B cell (primary cell): ENCODE results near the gene PAM. TPM values are rescaled to one million over a fixed set of nuclear protein-coding genes. Genes with fewer than 3 reads are reported as not detected.

Source experiments
- ATAC-seq: fragments of 200-7000 bp; cut with Tn5 transposase; one replicate; pipeline ENCODE4 v1.10.0; 2021; ENCODE audit warnings: low read depth, mild to moderate bottlenecking, moderate number of reproducible peaks, moderate library complexity
- CTCF ChIA-PET: fragments of 350-600 bp; sonication (Branson Sonifier 250); formaldehyde crosslinking; loops from one replicate; lab custom pipeline; 2021; ENCODE audit warnings: antibody characterized with exemption, inconsistent platforms; lab: Charles Lee
- POLR2A ChIA-PET: fragments of 350-600 bp; sonication (Branson Sonifier 250); formaldehyde crosslinking; loops from one replicate; lab custom pipeline; 2021; ENCODE audit warnings: antibody characterized with exemption; lab: Charles Lee
- DNase-seq: peaks from one replicate; pipeline ENCODE4 v3.0.0; 2013
- H2AFZ ChIP-seq: 2 replicates; pipeline ENCODE4 v1.6.1; 2012; ENCODE audit warnings: mild to moderate bottlenecking, low read depth, low read length; ENCODE audit not compliant: insufficient read depth, poor library complexity, severe bottlenecking
- H3K27ac ChIP-seq, 2 donors: 1 replicate in 1 of 2; 2 replicates in 1 of 2; pipeline ENCODE4 v1.5.1; 2012 to 2013; ENCODE audit warnings: low read length in 2 of 2, mild to moderate bottlenecking in 2 of 2, moderate library complexity in 1 of 2
- H3K27me3 ChIP-seq, 4 experiments: fragments of 200-600 bp in 1 of 4; sonication (generic) in 1 of 4; replicated peaks in 1 of 4; 1 replicate in 2 of 4; 2 replicates in 2 of 4; pipeline versions ENCODE4 v1.6.1 to v1.7.0; 2013 to 2016; ENCODE audit warnings: low read length in 3 of 4, mild to moderate bottlenecking in 2 of 4, mixed read lengths in 1 of 4, moderate library complexity in 1 of 4; ENCODE audit not compliant: insufficient read depth in 4 of 4, control insufficient read depth in 3 of 4; ENCODE audit errors: control extremely low read depth in 1 of 4
- H3K36me3 ChIP-seq, 2 experiments: replicated peaks in 1 of 2; 1 replicate in 1 of 2; 2 replicates in 1 of 2; pipeline versions ENCODE4 v1.6.1 to v1.7.1; 2013; ENCODE audit warnings: low read length in 1 of 2; ENCODE audit not compliant: insufficient read depth in 2 of 2, control insufficient read depth in 1 of 2; ENCODE audit errors: control extremely low read depth in 1 of 2, extremely low read depth in 1 of 2
- H3K4me1 ChIP-seq, 2 donors: fragments of 200-600 bp in 1 of 2; sonication (generic) in 1 of 2; 1 replicate in 1 of 2; 2 replicates in 1 of 2; pipeline versions ENCODE4 v1.5.1 to v1.6.1; 2013 to 2017; ENCODE audit warnings: low read length in 2 of 2; ENCODE audit not compliant: control insufficient read depth in 2 of 2, insufficient read depth in 2 of 2
- H3K4me2 ChIP-seq: replicated peaks from 2 replicates; pipeline ENCODE3; 2012; ENCODE audit warnings: mild to moderate bottlenecking, low read depth, low read length; ENCODE audit not compliant: poor library complexity, severe bottlenecking
- H3K4me3 ChIP-seq, 5 experiments: fragments of 200-600 bp in 1 of 5; sonication (generic) in 1 of 5; 1 replicate in 3 of 5; 2 replicates in 2 of 5; pipeline versions ENCODE4 v1.5.1 to v1.7.0; 2011 to 2016; ENCODE audit warnings: low read length in 4 of 5, mild to moderate bottlenecking in 4 of 5, low read depth in 2 of 5, control low read depth in 1 of 5, moderate library complexity in 1 of 5; ENCODE audit not compliant: insufficient read depth in 1 of 5; ENCODE audit errors: control extremely low read depth in 1 of 5, extremely low read depth in 1 of 5
- H3K79me2 ChIP-seq: fragments of 200-600 bp; sonication (generic); one replicate; pipeline ENCODE4 v1.6.0; 2016; ENCODE audit warnings: low read length; ENCODE audit not compliant: control insufficient read depth, insufficient read depth
- H3K9ac ChIP-seq: fragments of 200-600 bp; sonication (generic); 2 replicates; pipeline ENCODE4 v1.6.1; 2017; ENCODE audit warnings: mild to moderate bottlenecking, low read length, moderate library complexity
- H3K9me3 ChIP-seq, 3 donors: one replicate each; pipeline versions ENCODE4 v1.6.1 to v1.7.1; 2013; ENCODE audit warnings: low read length in 2 of 3; ENCODE audit not compliant: control insufficient read depth in 2 of 3, insufficient read depth in 1 of 3; ENCODE audit errors: control extremely low read depth in 1 of 3
- H4K20me1 ChIP-seq: 2 replicates; pipeline ENCODE4 v1.6.0; 2012; ENCODE audit warnings: mild to moderate bottlenecking, low read length; ENCODE audit not compliant: insufficient read depth, control insufficient read depth, poor library complexity, severe bottlenecking
- H3K27ac Mint-ChIP-seq: one replicate; pipeline ENCODE4 v1.8.0; 2021; ENCODE audit warnings: mixed read lengths
- H3K27me3 Mint-ChIP-seq: one replicate; pipeline ENCODE4 v1.8.0; 2021; ENCODE audit warnings: mixed read lengths
- H3K4me1 Mint-ChIP-seq: one replicate; pipeline ENCODE4 v1.8.0; 2021; ENCODE audit warnings: mixed read lengths
- H3K4me3 Mint-ChIP-seq: one replicate; pipeline ENCODE4 v1.8.0; 2021; ENCODE audit warnings: mixed read lengths
- H3K9me3 Mint-ChIP-seq: one replicate; pipeline ENCODE4 v1.8.0; 2022; ENCODE audit warnings: mixed read lengths; ENCODE audit not compliant: insufficient read depth
- EZH2 ChIP-seq: IDR thresholded peaks from 2 replicates; pipeline ENCODE4 v1.6.1; 2012; ENCODE audit warnings: borderline replicate concordance, low read depth, mild to moderate bottlenecking, moderate library complexity, low read length; ENCODE audit not compliant: insufficient read depth, poor library complexity, severe bottlenecking
- WGBS: methylation state at CpG from one replicate; pipeline ENCODE4 v1.1.5; 2013; ENCODE audit warnings: missing lambda C conversion rate; ENCODE audit not compliant: insufficient coverage; 5-methylcytosine and 5-hydroxymethylcytosine counted together
- intact Hi-C: fragments of 100-400 bp; cut with micrococcal nuclease; formaldehyde crosslinking; loops from one replicate; pipeline ENCODE4 v1.10.0; 2022
- polyA plus RNA-seq: library from polyadenylated mRNA; depleted of rRNA; stranded (reverse); fragments of >200 nt; gene quantifications from 2 replicates; pipeline ENCODE4 v1.2.3, GENCODE V29; 2012
- total RNA-seq, 2 donors: library from RNA; stranded (reverse); fragments of 120-200 nt in 1 of 2; gene quantifications; 1 replicate in 1 of 2; 2 replicates in 1 of 2; pipeline versions ENCODE4 v1.2.3 to v1.2.4, GENCODE V29; 2013 to 2022
- TF ChIP-seq, protein P1 (sequence below): fragments of 200-600 bp; IDR thresholded peaks from one replicate; pipeline ENCODE4 v1.8.0; 2022; ENCODE audit warnings: antibody characterized with exemption, mild to moderate bottlenecking

Gene PAM
- total and polyA plus RNA-seq, 2 donors (not counting 1 experiment from before 2014, with no cell fraction given) = 1.00 to 34.8 TPM

DNA sequence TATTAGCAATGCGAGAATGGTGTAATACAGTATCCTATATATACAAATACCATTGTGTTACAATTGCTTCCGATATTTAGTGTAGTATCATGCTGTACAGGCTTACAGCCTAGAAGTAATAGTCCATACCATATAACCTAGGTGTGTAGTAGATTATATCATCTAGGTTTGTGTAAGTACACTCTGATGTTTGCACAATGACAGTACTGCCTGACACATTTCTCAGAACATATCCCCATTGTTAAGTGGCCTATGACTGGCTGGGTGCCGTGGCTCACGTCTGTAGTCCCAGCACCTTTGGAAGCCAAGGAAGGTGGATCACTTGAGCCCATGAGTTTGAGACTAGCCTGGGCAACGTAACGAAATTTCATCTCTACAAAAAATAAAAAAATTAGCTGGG is 124.6 kb downstream of the PAM start:
- Mint-ChIP-seq H3K27me3 (no peaks in the 10 kb centered on the region), H3K4me1 (no peaks in the 10 kb centered on the region), H3K9me3 (no peaks in the 10 kb centered on the region), H3K4me3 (no peak overlapping the region), H3K27ac (no peak overlapping the region)
- 100% methylated on average over 2 of the region's 6 CpGs for WGBS
- CTCF ChIA-PET = no interaction called here
- no peak overlapping the region for H3K27ac ChIP-seq
- H3K9me3 ChIP-seq = no peaks in the 10 kb centered on the region
- POLR2A ChIA-PET = no interaction called here
- no peak for DNase-seq
- TF ChIP-seq, protein P1, sequence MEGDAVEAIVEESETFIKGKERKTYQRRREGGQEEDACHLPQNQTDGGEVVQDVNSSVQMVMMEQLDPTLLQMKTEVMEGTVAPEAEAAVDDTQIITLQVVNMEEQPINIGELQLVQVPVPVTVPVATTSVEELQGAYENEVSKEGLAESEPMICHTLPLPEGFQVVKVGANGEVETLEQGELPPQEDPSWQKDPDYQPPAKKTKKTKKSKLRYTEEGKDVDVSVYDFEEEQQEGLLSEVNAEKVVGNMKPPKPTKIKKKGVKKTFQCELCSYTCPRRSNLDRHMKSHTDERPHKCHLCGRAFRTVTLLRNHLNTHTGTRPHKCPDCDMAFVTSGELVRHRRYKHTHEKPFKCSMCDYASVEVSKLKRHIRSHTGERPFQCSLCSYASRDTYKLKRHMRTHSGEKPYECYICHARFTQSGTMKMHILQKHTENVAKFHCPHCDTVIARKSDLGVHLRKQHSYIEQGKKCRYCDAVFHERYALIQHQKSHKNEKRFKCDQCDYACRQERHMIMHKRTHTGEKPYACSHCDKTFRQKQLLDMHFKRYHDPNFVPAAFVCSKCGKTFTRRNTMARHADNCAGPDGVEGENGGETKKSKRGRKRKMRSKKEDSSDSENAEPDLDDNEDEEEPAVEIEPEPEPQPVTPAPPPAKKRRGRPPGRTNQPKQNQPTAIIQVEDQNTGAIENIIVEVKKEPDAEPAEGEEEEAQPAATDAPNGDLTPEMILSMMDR = no peak
- TF ChIP-seq EZH2 = no peak
- no peaks in the 10 kb centered on the region for H3K79me2 ChIP-seq
- no peaks in the 10 kb centered on the region for H3K4me1 ChIP-seq
- H3K9ac ChIP-seq = no peak overlapping the region
- no peak overlapping the region for H3K4me2 ChIP-seq
- no peaks in the 10 kb centered on the region for H3K36me3 ChIP-seq
- no peaks in the 10 kb centered on the region for H4K20me1 ChIP-seq
- H3K4me3 ChIP-seq = no peak overlapping the region
- no peak for ATAC-seq
- H3K27me3 ChIP-seq = no peaks in the 10 kb centered on the region
- no peak overlapping the region for H2AFZ ChIP-seq
- intact Hi-C loops = no loop called here

DNA sequence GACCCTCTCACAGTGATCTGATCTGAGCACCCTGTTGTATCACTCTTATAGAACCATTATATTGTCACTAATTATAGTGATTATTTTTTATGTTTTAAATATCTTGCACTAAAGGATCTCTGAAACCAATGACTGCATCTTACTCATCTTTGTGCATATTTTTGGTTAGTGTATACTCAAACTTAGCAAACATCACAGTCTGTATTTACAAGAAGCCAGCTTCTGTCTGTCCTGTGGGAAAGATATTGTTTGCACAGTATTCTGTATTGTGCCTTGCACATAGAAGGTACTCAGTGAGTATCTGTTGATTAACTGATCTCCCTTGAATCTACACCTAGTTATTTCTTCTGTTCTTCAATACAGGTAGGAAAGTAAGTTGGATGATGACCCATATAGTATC is 131.5 kb downstream of the PAM start:
- DNase-seq = no peak
- POLR2A ChIA-PET = no interaction called here
- Histone ChIP-seq H3K79me2 (no peaks in the 10 kb centered on the region), H3K9me3 (no peaks in the 10 kb centered on the region), H3K36me3 (no peaks in the 10 kb centered on the region), H3K27ac (no peak overlapping the region), H3K4me3 (no peak overlapping the region), H3K4me1 (no peaks in the 10 kb centered on the region), H3K9ac (no peak overlapping the region), H2AFZ (no peak overlapping the region), H3K4me2 (no peak overlapping the region), H3K27me3 (no peaks in the 10 kb centered on the region), H4K20me1 (no peaks in the 10 kb centered on the region)
- Mint-ChIP-seq H3K27ac (no peak overlapping the region), H3K4me3 (no peak overlapping the region), H3K27me3 (no peaks in the 10 kb centered on the region), H3K4me1 (no peaks in the 10 kb centered on the region), H3K9me3 (no peaks in the 10 kb centered on the region)
- CTCF ChIA-PET = no interaction called here
- intact Hi-C loops = no loop called here
- no peak for TF ChIP-seq EZH2
- TF ChIP-seq, protein P1 = no peak
- no peak for ATAC-seq
